ENCODE results near the gene FHOD3. TPM values are rescaled to one million over a fixed set of nuclear protein-coding genes. Genes with fewer than 3 reads are reported as not detected.

The FHOD3 gene
- total and polyA plus RNA-seq, 2 of the 8 experiments (the other 6 are each of a cell fraction or from before 2014, with no cell fraction given) = 9.7 to 10.5 TPM

- no peak for TF ChIP-seq EP300 (IDR thresholded peaks at IDR 0.05; ENCODE audit: borderline replicate concordance in 1 of 2, low read depth in 2 of 2, low read length in 2 of 2)
- 0 out of 2 replicates have a peak, but pooled peaks have one; percentile 71 for TF ChIP-seq FOSL1 (IDR thresholded peaks at IDR 0.05; ENCODE audit: insufficient read depth, low read depth, low read length)
- TF ChIP-seq RXRA (IDR thresholded peaks at IDR 0.05; ENCODE audit: insufficient read depth, low read depth, low read length) = no peak
- peak; percentile 94 for TF ChIP-seq YY1 (IDR thresholded peaks at IDR 0.05; ENCODE audit: low read depth, low read length)
- no peak for TF ChIP-seq BCL11A (IDR thresholded peaks at IDR 0.05; ENCODE audit: low read depth in 2 of 2, low read length in 2 of 2)
- TF ChIP-seq ASH2L (IDR thresholded peaks at IDR 0.05; ENCODE audit: low read length) = peak; percentile 92
- TF ChIP-seq CREB1 (IDR thresholded peaks at IDR 0.05) = peak; percentile 94
- no peak for TF ChIP-seq KDM5A (IDR thresholded peaks at IDR 0.05; ENCODE audit: low read length)
- TF ChIP-seq USF2 (IDR thresholded peaks at IDR 0.05; ENCODE audit: low read length) = no peak
- no peak for TF ChIP-seq TAF7 (optimal IDR thresholded peaks at IDR 0.05; ENCODE audit: borderline replicate concordance, low read depth, low read length)
- TF ChIP-seq CHD1 (IDR thresholded peaks at IDR 0.05; ENCODE audit: low read depth, low read length) = no peak
- no peak for TF ChIP-seq SAP30 (IDR thresholded peaks at IDR 0.05; ENCODE audit: insufficient read depth, insufficient replicate concordance, low read length)
- TF ChIP-seq KDM1A (IDR thresholded peaks at IDR 0.05; ENCODE audit: borderline replicate concordance, low read length) = peak; percentile 90; the same call in 1 of the 2 replicates
- TF ChIP-seq SUZ12 (IDR thresholded peaks at IDR 0.05; ENCODE audit: low read length) = no peak
- peak; percentile 79 for TF ChIP-seq BACH1 (IDR thresholded peaks at IDR 0.05; ENCODE audit: low read length)
- peak; percentile 86 for TF ChIP-seq MAX (IDR thresholded peaks at IDR 0.05)
- peak; percentile 71 for TF ChIP-seq TAF1 (IDR thresholded peaks at IDR 0.05; ENCODE audit: low read depth, low read length)
- TF ChIP-seq CTBP2 (IDR thresholded peaks at IDR 0.05; ENCODE audit: borderline replicate concordance, insufficient read depth, insufficient read length, low read length) = peak; percentile 95
- TF ChIP-seq KDM4A (IDR thresholded peaks at IDR 0.05; ENCODE audit: low read depth, low read length, severe bottlenecking) = peak; percentile 88
- TF ChIP-seq RAD21 (IDR thresholded peaks at IDR 0.05 in 1 of 2, conservative IDR thresholded peaks at IDR 0.05 in 1 of 2; ENCODE audit: low read depth in 2 of 2, low read length in 2 of 2) = peak; percentile 18 to 40; a peak in 3 of 4 replicates
- TF ChIP-seq ZNF274 (IDR thresholded peaks at IDR 0.05; ENCODE audit: borderline replicate concordance, extremely low read depth, low read length) = no peak
- no peak; the same call in 1 of the 2 replicates for TF ChIP-seq CEBPB (IDR thresholded peaks at IDR 0.05; ENCODE audit: low read depth, low read length)
These were observed 531.3 kb downstream of the FHOD3 start, which contains the start of the genes KIAA1328 and TPGS2 (continued) for GRCh38 chr18:36828630-36829361.
